SK-N-MC (cell line): ENCODE results near the gene CACNA1G.

Source experiments
- EZH2 ChIP-seq: fragments of 200-600 bp; sonication (generic); IDR thresholded peaks from one replicate; pipeline ENCODE4 v1.6.1; 2017; ENCODE audit warnings: antibody characterized with exemption
- POLR2AphosphoS5 ChIP-seq: IDR thresholded peaks from 2 replicates; pipeline ENCODE4 v1.6.1; 2012; ENCODE audit warnings: mild to moderate bottlenecking, low read depth, low read length, borderline replicate concordance

- TF ChIP-seq POLR2AphosphoS5: peak; percentile 51; the same call in 1 of the 2 replicates
- TF ChIP-seq EZH2: no peak
These were observed 4.4 kb downstream of the CACNA1G start for GRCh38 chr17:50564916-50565315.
